IPS-NIHi11 (cell line): Measurements from ENCODE around the gene CARD11.

ENCODE experiments used
- DNase-seq: peaks from one replicate; pipeline ENCODE4 v3.0.0; 2012; ENCODE audit warnings: mixed read lengths, low spot score

Gene CARD11

DNA sequence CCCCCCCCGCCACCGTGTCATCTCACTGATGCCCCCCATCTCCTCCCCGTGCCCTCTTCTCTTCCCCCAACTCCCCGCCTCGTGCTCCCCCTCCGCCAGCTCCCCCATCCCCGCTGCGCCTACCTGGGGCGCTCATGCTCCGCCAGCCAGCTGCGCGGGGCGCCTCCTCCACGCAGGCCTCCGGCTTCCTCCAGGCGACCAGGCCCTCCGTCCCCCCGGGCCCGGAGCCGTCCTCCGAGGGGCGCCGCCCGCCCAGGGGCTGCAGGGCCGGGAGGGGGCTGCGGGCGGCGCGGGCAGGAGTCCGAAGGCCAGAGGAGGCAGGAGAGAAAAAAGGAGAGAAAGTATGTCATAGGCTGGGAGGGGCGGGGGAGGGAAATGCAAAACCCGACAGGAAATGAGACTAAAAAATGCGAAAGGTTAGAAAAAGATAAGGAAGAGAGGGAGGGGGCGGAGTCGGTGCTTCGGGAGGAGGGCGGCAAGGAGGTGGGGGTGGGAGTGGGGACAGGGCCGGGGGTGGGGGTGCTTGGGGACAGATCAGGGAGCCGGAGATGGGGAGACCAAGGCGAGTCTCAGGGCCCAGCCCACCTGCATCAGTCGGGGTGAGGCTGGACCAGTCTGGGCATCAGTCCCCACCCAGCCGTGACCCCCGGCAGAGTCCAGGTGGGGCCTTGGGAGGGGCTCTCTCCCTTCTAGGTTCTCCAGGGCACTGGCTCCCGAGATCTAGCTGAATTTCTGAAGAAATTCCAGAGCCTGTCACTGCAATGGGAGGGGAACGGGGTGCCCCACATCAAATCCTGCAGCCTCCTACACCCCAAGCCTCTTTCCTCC is at the start of gene CARD11:
CARD11 (minus strand) TSS at position 324 of the 828 bp plus-strand sequence. CDS start 85,361 bp downstream, outside the sequence.
- peak; percentile 79 for DNase-seq

DNA sequence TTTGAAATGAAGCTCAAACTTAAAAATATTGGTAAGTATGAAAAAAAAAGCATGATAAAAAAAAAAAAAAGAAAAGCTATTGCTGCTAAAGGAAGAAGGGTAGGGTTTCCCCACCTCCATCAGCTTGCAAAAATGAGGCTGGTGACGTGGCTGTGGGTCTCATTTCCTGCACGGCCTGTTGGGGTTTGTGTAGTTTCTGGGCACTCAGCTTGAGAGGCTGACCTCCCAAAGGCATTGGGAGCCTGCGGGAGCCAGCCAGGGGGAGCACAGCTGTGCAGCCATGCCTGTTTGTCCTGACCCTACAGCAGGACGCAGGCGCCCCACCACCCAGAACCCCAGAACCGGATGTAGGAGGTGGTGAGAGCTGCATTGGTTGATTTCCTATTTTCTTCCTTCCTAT is 48.8 kb upstream of the CARD11 start:
- no peak for DNase-seq

DNA sequence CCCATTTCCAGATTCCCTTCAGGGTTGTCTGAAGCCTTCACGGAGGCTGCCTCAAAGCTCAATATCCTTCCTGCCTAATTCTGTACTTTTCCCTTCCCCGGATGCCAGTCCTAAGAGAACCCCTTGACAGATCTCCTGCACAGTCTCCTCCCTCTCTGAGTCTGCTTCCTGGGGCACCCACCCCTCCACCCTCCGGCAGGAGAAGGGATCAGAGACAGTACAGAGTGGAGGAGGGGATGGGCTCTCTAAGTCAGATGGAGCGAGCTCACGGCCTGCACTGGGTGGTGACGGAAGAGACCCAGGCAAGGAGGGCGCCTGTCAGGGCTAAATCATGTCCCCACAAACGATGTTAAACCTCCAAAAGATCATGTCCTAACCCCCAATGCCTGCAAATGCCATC is 48.0 kb upstream of the CARD11 start:
- DNase-seq: no peak

DNA sequence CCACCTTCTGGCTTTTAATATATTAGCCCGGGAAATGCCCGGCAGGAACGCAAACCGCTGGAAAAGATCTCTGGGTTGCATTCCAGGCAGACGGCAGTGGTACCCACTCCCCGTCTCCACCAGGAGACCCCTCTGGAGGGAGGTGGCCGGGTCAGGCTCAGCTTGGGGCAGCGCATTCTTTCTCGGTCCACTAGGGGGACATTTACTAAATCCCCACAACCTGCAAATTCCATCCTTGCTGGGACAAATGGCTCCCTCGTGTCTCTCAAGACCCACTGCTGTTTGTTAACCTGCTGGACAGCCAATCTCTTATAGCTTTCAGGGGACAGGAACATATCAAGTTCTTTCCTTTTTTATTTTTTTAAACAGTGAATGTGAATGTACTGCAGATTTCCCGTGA is 45.8 kb upstream of the CARD11 start:
- peak; percentile 85 for DNase-seq

- no peak for DNase-seq
Observed at GRCh38 chr7:3087243-3087755, 43.6 kb upstream of the CARD11 start.

DNA sequence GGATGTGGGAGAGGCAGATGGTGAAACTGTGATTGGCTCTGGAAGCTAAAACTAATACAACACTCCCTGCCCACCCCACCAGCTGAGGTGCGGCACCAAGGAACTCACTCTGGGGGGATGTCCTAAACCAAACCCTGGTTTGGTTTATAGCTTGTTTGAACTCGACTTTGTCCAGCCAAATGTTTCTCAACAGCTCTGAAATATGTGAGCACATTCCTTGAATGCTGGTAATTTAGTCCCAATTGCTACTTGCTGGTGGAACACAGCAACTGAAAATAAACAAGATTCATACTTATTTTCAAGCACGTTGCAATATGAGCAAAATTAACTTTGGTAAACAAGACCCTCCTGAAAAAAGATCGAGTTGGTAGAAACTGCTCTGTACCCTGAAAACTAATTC is 39.7 kb upstream of the CARD11 start:
- no peak for DNase-seq

DNA sequence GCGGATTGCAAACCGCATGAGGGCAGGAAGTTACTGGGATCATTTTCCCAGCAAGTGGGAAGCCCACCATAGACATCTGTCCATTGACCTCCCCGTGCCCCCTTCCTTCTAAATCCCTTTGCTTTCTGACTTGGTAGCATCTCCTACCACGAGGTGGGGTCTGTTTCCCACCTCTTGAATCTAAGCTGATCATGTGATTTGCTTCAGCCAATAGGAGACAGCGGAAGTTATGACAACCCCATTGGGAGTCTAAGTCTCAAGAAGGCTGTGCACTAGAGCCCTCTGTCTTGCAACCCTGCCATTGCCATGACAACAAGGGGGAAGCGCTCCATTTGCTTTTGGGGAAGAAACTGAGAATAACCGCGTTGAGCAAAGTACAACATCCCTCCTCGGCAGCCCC is 39.2 kb upstream of the CARD11 start:
- DNase-seq: no peak

DNA sequence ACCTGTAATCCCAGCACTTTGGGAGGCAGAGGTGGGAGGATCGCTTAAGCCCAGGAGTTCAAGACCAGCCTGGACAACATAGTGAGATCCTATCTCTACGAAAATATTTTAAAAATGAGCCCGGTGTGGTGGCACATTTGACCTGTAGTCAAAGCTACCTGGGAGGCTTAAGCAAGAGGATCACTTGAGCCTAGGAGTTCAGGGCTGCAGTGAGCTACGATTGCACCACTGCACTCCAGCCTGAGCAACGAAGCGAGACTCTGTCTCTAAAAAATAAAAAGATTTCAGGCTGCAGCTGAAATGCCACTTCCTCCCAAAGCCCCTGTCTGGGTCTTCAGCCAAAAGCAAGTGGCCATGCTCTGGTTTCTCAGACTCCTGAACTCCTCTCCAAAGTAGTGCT is 38.7 kb upstream of the CARD11 start:
- no peak for DNase-seq

GRCh38 chr7:3080106-3080505 is 36.4 kb upstream of the CARD11 start:
- DNase-seq: no peak

- no peak for DNase-seq
Observed at GRCh38 chr7:3078514-3078913, 34.8 kb upstream of the CARD11 start.

DNA sequence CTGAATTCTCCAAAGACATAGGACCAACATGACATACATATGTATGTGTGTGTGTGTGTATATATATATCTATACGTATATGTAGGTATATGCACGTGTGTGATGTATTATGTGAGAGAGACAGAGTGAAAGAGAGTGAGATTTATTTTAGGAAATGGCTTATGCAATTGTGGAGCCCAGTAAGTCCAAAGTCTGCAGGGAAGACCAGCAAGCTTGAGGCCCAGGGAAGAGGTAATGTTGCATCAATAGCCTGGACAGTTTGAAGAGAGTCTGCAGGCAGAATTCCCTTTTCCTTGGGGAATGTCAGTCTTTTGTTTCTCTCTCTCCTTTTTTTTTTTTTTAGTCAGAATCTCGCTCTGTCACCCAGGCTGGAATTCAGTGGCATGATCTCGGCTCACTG is 33.0 kb upstream of the CARD11 start:
- no peak for DNase-seq

DNA sequence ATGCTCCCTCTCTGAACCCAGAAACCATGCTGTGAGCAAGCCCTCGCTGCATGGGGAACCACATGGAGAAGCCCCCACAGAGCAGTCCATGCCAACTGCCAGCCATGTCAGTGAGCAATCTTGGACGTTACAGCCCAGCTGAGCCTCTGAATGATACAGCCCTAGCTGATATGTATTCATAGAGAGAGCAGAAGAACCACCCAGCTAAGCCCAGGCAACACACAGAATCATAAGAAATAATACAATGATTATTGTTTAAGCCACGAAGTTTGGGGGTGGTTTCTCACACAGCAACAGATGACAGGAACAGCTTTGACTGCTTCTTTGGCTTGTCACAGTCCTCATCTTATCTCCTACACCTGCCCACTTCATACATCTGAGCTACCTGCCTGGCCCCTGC is 32.5 kb upstream of the CARD11 start:
- no peak for DNase-seq

DNA sequence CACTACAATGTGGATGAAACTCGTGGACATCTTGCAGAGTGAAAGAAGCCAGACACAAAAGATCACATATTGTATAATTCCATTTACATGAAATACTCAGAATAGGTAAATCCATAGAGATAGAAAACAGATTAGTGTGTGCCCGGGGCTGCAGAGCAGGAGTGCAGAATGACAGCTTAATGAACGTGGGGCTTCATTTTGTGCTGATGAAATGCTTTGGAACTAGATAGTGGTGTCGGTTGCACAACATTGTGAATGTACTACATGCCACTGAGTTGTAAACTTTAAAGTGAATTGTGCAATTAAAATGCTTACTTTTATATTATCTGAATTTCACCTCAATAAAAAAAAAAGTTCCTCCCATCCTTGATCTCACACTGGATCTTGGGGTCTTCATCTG is 31.8 kb upstream of the CARD11 start:
- DNase-seq: no peak

- no peak for DNase-seq
Observed at GRCh38 chr7:3074459-3074821, 30.8 kb upstream of the CARD11 start.

GRCh38 chr7:3073763-3074458 is 30.2 kb upstream of the CARD11 start:
- DNase-seq: no peak

DNA sequence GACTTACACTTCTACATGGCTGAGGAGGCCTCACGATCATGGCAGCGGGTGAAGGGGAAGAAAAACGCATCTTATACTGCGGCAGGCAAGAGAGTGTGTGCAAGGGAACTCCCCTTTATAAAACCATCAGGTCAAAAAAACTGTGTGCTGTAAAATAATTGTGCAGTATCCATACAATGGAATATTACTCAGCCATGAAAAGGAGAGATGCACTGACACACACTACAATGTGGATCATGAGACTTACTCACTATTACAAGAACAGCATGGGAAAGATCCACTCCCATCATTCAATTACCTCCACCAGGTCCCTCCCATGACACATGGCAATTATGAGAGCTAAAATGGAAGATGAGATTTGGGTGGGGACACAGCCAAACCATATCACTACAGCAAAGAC is 27.2 kb upstream of the CARD11 start:
- DNase-seq: no peak

- no peak for DNase-seq
Observed at GRCh38 chr7:3069771-3070449, 26.2 kb upstream of the CARD11 start.

- no peak for DNase-seq
Observed at GRCh38 chr7:3068530-3068929, 24.9 kb upstream of the CARD11 start.

DNA sequence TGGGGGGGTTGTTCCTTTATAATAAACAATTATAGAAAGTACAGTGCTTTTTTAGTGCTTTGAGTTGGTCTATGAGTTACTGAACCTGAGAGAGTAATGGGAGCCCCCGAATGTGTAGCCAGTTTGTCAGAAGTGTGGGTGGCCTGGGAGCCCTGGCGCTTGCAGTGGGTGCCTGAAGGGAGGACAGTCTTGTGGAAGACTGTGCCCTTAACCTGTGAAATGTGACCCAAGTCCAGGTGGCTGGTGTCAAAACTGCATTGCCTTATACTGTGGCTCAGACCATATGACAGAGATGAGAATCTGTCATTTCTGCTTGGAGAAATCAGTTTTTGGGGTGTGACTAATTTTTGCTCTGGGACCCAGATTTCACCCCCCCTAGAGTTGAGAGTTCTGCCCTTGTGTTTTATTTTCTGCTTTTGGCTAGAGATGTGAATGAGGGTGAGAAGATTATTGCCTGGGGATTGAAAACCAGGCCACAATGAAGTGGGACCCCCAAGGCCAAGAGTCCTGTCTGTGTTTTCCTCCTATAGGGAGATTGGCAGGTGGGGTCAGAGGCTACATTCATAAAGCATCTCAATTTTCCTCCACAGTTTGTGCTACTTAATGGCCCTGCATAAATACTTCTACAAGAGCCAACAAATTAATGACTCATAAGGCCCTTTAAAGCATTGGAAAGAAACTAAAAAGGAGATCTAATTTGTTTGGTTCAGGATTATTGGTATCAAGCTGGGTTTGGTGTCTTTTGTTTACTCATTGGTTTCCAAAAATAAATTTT is 24.1 kb upstream of the CARD11 start:
- DNase-seq: no peak

DNA sequence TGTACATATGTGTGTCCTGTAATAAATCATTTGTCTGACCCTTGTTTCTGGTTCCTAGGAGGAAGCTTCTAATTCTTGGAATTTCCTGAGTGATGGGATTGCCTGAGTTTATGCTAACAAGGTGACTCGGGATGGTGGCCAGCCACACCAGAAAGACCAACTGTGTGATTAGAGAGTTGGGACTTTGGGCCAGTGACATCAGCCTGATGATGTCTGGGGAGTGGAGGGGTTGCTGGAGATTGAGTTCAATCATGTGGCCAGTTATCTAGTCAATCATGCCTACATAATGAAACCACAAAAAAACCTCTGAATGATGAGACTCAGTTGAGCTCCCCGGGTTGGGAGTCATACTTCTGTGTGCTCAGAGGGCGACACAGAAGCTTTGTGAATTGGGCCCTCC is 23.5 kb upstream of the CARD11 start:
- no peak for DNase-seq

- no peak for DNase-seq
Observed at GRCh38 chr7:3066506-3066905, 22.8 kb upstream of the CARD11 start.

GRCh38 chr7:3065724-3066143 is 22.1 kb upstream of the CARD11 start:
- peak; percentile 83 for DNase-seq
